ENCODE results near the gene SNX8. TPM values are rescaled to one million over a fixed set of nuclear protein-coding genes. Genes with fewer than 3 reads are reported as not detected.

SNX8 gene
- total RNA-seq, 1 donor from 2014 or later, result 23.7 TPM

GRCh38 chr7:2224934-2225333 lies 89.3 kb downstream of the SNX8 start:
- no peak for DNase-seq (ENCODE audit: low spot score)

- DNase-seq (ENCODE audit: low spot score), result no peak
Observed at GRCh38 chr7:2224491-2224928, 89.7 kb downstream of the SNX8 start.

- DNase-seq (ENCODE audit: low spot score), result no peak
Observed at GRCh38 chr7:2223321-2223720, 90.9 kb downstream of the SNX8 start.

- no peak for DNase-seq (ENCODE audit: low spot score)
Observed at GRCh38 chr7:2222516-2222915, 91.7 kb downstream of the SNX8 start.

GRCh38 chr7:2220954-2221353 lies 93.3 kb downstream of the SNX8 start:
- no peak for DNase-seq (ENCODE audit: low spot score)

GRCh38 chr7:2220506-2220905 lies 93.7 kb downstream of the SNX8 start:
- no peak for DNase-seq (ENCODE audit: low spot score)

- no peak for DNase-seq (ENCODE audit: low spot score)
Observed at GRCh38 chr7:2220030-2220429, 94.2 kb downstream of the SNX8 start.

GRCh38 chr7:2219606-2220005 lies 94.6 kb downstream of the SNX8 start:
- no peak for DNase-seq (ENCODE audit: low spot score)

GRCh38 chr7:2219136-2219535 lies 95.1 kb downstream of the SNX8 start:
- DNase-seq (ENCODE audit: low spot score), result no peak

GRCh38 chr7:2218444-2218785 lies 95.8 kb downstream of the SNX8 start:
- DNase-seq (ENCODE audit: low spot score), result no peak

- no peak for DNase-seq (ENCODE audit: low spot score)
Observed at GRCh38 chr7:2217716-2218443, 96.4 kb downstream of the SNX8 start.

- no peak for DNase-seq (ENCODE audit: low spot score)
Observed at GRCh38 chr7:2217206-2217605, 97.0 kb downstream of the SNX8 start.

- DNase-seq (ENCODE audit: low spot score), result no peak
Observed at GRCh38 chr7:2215851-2216250, 98.4 kb downstream of the SNX8 start.

GRCh38 chr7:2214636-2215035 lies 99.6 kb downstream of the SNX8 start:
- no peak for DNase-seq (ENCODE audit: low spot score)

GRCh38 chr7:2213551-2214215 lies 100.6 kb downstream of the SNX8 start:
- no peak for DNase-seq (ENCODE audit: low spot score)

GRCh38 chr7:2212906-2213305 lies 101.3 kb downstream of the SNX8 start:
- no peak for DNase-seq (ENCODE audit: low spot score)

- DNase-seq (ENCODE audit: low spot score), result no peak
Observed at GRCh38 chr7:2211926-2212325, 102.3 kb downstream of the SNX8 start.

GRCh38 chr7:2211259-2211880 lies 102.9 kb downstream of the SNX8 start:
- DNase-seq (ENCODE audit: low spot score), result no peak

- no peak for DNase-seq (ENCODE audit: low spot score)
Observed at GRCh38 chr7:2210551-2211258, 103.5 kb downstream of the SNX8 start.

- DNase-seq (ENCODE audit: low spot score), result no peak
Observed at GRCh38 chr7:2209961-2210323, 104.3 kb downstream of the SNX8 start.

GRCh38 chr7:2209146-2209960 lies 104.9 kb downstream of the SNX8 start:
- peak; percentile 73 for DNase-seq (ENCODE audit: low spot score)

- DNase-seq (ENCODE audit: low spot score), result no peak
Observed at GRCh38 chr7:2208712-2209111, 105.5 kb downstream of the SNX8 start.
